Measurements from ENCODE around the gene SH2D5. TPM values are rescaled to one million over a fixed set of nuclear protein-coding genes. Genes with fewer than 3 reads are reported as not detected.

The SH2D5 gene
- total and polyA plus RNA-seq, 12 donors, result 0.15 to 6.4 (median 0.20) TPM; not detected in 8

DNA sequence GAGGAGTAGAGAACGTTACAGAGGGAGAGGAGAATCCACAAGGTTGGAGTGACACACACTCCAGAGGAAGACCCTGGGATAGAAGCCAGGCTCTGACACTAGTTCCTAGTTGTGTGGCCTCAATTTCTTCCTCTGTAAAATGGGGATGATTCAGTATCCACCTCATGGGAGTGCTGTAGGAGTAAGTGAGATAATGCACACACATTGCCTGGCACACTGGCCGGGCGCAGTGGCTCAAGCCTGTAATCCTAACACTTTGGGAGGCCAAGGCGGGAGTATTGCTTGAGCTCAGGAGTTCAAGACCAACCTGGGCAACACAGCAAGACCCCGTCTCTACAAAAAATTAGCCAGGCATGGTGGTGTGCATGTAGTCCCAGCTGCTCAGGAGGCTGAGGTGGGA is 23.6 kb downstream of the SH2D5 start:
- no peak overlapping the region for H3K4me3 ChIP-seq
- H3K27me3 ChIP-seq, result peaks cover 0 to 5% (median 0%) of the 10 kb centered on the region in 7 donors
- H3K27ac ChIP-seq, result no peak overlapping the region
- ATAC-seq (no peak), DNase-seq (no peak)
- TF ChIP-seq, protein P1, sequence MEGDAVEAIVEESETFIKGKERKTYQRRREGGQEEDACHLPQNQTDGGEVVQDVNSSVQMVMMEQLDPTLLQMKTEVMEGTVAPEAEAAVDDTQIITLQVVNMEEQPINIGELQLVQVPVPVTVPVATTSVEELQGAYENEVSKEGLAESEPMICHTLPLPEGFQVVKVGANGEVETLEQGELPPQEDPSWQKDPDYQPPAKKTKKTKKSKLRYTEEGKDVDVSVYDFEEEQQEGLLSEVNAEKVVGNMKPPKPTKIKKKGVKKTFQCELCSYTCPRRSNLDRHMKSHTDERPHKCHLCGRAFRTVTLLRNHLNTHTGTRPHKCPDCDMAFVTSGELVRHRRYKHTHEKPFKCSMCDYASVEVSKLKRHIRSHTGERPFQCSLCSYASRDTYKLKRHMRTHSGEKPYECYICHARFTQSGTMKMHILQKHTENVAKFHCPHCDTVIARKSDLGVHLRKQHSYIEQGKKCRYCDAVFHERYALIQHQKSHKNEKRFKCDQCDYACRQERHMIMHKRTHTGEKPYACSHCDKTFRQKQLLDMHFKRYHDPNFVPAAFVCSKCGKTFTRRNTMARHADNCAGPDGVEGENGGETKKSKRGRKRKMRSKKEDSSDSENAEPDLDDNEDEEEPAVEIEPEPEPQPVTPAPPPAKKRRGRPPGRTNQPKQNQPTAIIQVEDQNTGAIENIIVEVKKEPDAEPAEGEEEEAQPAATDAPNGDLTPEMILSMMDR (IDR thresholded peaks at IDR 0.05), result no peak
- no peaks in the 10 kb centered on the region for H3K9me3 ChIP-seq
- intact Hi-C loops (cut with DNase I), result loop anchor here in 1 of 10 donors (5.0 kb wide), 1 partner anchor 48 kb away; no protein-coding TSS in a partner anchor
- WGBS, 2 donors, result 82 to 83% methylated on average over 5 of the region's 5 CpGs
- no peaks in the 10 kb centered on the region for H3K36me3 ChIP-seq
- H3K4me1 ChIP-seq, result no peaks in the 10 kb centered on the region

DNA sequence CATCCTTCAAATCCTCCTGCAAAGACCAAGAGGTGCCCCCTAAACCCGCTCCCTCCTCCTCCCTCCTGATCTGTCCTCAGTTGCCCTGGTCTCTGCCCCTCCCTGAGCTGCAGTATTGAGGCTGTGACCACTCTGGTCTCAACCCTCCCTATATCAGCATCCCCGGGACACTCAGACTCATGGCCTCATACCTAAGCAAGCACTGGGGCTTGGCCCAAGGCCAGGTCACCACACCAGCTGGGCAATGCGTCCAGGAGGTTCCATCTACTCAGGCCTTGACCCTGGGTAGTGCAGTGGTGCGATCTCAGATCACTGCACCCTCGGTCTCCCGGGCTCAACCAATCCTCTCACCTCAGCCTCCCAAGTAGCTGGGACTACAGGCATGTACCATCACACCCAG is 24.4 kb downstream of the SH2D5 start:
- TF ChIP-seq, protein P1 (IDR thresholded peaks at IDR 0.05), result no peak
- Histone ChIP-seq H3K27ac (no peak overlapping the region), H3K36me3 (no peaks in the 10 kb centered on the region), H3K27me3 (peaks cover 0 to 5% (median 0%) of the 10 kb centered on the region in 7 donors), H3K4me3 (no peak overlapping the region), H3K9me3 (no peaks in the 10 kb centered on the region), H3K4me1 (no peaks in the 10 kb centered on the region)
- no peak for ATAC-seq
- intact Hi-C loops (cut with DNase I), result loop anchor here in 1 of 10 donors (5.0 kb wide), 1 partner anchor 49 kb away; no protein-coding TSS in a partner anchor
- WGBS, 2 donors, result 84 to 85% methylated on average over 6 of the region's 6 CpGs
- no peak for DNase-seq

DNA sequence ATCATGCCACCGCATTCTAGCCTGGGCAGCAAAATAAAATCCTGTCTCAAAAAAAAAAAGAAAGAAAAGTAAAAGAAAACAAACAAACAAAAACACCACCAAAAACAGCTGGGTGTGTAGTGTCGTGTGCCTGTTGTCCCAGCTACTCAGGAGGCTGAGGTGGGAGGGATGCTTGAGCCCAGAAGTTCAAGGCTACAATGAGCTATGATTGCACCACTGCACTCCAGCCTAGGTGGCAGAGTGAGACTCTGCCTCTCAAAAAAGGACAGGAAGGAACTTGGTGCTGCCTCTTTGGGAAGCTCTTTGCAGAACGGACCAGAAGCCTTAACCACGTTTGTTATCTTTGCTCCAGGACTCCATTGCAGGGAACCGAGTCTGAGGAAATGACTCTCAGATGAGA is 25.7 kb downstream of the SH2D5 start:
- H3K36me3 ChIP-seq, result no peaks in the 10 kb centered on the region
- WGBS, 2 donors, result 52 to 58% methylated on average over 5 of the region's 5 CpGs

DNA sequence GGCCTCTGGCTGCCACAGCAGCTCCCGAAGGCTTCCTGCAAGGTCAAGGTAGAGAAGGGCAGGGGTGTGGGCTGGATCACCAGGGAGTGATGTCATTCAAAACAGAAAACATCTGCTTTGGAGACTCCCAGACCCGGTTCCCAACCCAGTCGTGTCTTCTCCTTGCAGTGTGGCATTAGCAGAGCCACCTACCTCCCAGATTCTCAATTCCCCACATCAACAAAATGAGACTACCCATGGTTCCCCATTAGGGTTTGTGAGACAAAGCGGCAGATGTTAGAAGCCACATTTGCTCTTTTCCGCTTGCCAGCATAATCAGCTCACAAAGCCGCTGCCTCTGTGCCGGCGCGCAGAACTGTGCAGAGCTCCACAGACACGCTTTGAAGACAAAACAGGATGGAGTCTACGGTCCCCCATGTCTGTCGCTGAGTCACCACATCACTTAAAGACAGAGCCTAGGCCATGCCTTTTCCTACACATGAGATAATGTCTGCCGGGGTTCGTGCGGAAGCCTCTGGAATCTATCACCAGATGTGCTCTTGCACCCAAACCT is 27.2 kb downstream of the SH2D5 start:
- no peak overlapping the region for H3K4me3 ChIP-seq
- 63 to 70% methylated on average over 15 of the region's 15 CpGs for WGBS, 2 donors
- TF ChIP-seq, protein P1 (IDR thresholded peaks at IDR 0.05), result no peak
- ATAC-seq (no peak), DNase-seq (no peak)
- no peaks in the 10 kb centered on the region for H3K36me3 ChIP-seq
- intact Hi-C loops (cut with DNase I), result loop anchor here in 1 of 10 donors (5.0 kb wide), 1 partner anchor 52 kb away; no protein-coding TSS in a partner anchor
- H3K27ac ChIP-seq, result no peak overlapping the region
- H3K9me3 ChIP-seq, result no peaks in the 10 kb centered on the region
- no peaks in the 10 kb centered on the region for H3K4me1 ChIP-seq
- H3K27me3 ChIP-seq, result no peaks in the 10 kb centered on the region

More for the DNA sequence above, 25.7 kb downstream of the SH2D5 start:
- TF ChIP-seq, protein P1 (IDR thresholded peaks at IDR 0.05), result no peak
- DNase-seq (no peak), ATAC-seq (no peak)
- no peak overlapping the region for H3K27ac ChIP-seq
- H3K27me3 ChIP-seq, result peaks cover 0 to 5% (median 0%) of the 10 kb centered on the region in 7 donors
- intact Hi-C loops (cut with DNase I), result loop anchor here in 1 of 10 donors (5.0 kb wide), 1 partner anchor 50 kb away; no protein-coding TSS in a partner anchor
- H3K4me1 ChIP-seq, result no peaks in the 10 kb centered on the region
- no peaks in the 10 kb centered on the region for H3K9me3 ChIP-seq
- H3K4me3 ChIP-seq, result no peak overlapping the region
